ENCODE results near the gene KIRREL3.

KIRREL3 gene

DNA sequence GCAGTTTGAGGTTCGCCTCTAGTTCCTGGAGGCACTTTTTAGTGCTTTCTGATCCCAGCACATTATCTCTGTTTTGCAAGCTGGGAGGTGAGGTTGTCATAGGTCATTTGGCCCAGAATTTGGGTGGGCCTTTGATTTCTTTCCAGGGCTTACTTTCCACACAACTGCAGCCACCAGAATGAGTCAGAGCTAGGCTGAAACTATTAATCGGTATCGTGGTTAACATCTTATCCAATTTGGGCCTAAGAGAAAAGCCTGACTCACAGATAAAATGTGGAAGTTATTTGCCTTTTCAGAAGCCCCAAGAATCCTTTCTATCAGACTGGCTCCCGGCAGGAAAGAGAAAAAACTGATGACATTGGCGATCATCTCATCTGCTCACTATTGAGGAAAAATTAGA is 166.4 kb downstream of the KIRREL3 start:
- TF ChIP-seq, protein P1, sequence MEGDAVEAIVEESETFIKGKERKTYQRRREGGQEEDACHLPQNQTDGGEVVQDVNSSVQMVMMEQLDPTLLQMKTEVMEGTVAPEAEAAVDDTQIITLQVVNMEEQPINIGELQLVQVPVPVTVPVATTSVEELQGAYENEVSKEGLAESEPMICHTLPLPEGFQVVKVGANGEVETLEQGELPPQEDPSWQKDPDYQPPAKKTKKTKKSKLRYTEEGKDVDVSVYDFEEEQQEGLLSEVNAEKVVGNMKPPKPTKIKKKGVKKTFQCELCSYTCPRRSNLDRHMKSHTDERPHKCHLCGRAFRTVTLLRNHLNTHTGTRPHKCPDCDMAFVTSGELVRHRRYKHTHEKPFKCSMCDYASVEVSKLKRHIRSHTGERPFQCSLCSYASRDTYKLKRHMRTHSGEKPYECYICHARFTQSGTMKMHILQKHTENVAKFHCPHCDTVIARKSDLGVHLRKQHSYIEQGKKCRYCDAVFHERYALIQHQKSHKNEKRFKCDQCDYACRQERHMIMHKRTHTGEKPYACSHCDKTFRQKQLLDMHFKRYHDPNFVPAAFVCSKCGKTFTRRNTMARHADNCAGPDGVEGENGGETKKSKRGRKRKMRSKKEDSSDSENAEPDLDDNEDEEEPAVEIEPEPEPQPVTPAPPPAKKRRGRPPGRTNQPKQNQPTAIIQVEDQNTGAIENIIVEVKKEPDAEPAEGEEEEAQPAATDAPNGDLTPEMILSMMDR (IDR thresholded peaks at IDR 0.05; ENCODE audit: control insufficient read depth, insufficient read depth, low read depth, low read length, missing control alignments) = no peak
- H3K4me3 ChIP-seq (ENCODE audit: control insufficient read depth, low read depth, low read length) = no peak overlapping the region
- peak; percentile 81 for DNase-seq (ENCODE audit: low read depth)

DNA sequence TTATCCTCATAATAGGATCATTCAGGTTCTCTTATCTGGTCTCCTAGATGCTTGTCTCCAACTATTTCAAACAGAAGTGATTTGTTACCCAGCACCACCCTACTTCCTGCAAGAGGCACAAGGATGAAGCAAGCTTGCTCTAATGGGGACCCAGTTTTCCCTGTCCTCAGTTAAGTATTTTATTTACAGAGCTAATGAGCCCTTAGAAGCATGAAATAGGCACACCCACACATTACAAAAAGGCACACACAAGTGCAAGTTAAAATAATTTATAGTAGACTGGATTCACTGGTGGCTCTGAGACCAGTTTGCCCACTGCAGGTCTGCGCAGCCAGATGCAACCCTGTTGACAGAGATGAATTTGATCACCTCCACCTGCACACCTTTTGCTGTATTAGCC is 167.5 kb downstream of the KIRREL3 start:
- no peak for DNase-seq (ENCODE audit: low read depth)
- H3K4me3 ChIP-seq (ENCODE audit: control insufficient read depth, low read depth, low read length) = no peak overlapping the region
- TF ChIP-seq, protein P1 (IDR thresholded peaks at IDR 0.05; ENCODE audit: control insufficient read depth, insufficient read depth, low read depth, low read length, missing control alignments) = no peak

DNA sequence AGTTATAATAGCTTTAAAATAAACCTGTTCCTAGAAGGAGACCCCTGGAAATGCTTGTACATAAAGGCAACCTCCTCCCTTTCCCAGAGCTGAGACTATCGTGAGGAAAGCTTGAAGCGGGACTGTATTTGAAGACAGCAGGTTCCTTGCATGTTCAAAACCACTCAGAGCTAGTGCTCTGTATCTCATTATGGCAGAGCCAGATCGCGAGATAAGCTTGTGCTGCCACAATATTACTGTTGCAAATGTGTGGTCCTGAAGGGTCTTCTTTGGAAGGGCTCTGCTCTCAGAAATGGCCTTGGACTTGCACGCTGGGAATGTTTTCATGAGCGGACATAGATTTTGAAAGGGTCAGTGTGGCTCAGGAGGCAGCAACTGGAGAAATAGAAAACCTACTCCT is 168.2 kb downstream of the KIRREL3 start:
- H3K4me3 ChIP-seq (ENCODE audit: control insufficient read depth, low read depth, low read length) = no peak overlapping the region
- no peak for DNase-seq (ENCODE audit: low read depth)

DNA sequence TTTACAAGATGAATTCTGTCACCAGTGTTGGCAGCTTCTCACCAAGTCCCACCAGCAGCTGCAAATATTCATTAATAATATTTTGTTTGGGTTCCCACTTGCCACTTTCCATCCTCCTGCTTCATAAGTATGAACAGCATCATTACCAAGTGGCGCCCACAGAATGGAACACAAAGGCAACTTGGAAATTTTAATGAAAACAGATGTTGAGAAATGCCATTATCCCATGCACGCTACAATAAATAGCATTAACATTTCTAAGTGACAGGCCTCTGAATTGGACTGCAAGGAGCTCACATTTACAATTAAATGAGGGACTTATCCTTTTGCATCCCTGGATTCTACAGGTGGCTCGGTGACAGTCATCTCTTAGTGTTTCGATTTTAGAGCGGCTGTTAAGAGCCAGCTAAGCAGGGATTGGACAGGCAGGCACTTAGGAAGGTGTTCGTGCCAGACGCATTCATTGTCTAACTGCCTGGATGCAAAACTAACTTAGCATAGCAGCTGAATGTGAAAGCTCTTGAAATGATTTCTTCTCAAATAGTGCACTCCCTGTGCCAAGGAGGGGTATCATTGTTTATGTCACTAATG is 170.3 kb downstream of the KIRREL3 start:
- no peak for DNase-seq (ENCODE audit: low read depth)
- TF ChIP-seq, protein P1 (IDR thresholded peaks at IDR 0.05; ENCODE audit: control insufficient read depth, insufficient read depth, low read depth, low read length, missing control alignments) = no peak
- H3K4me3 ChIP-seq (ENCODE audit: control insufficient read depth, low read depth, low read length) = no peak overlapping the region

More for the DNA sequence above, 168.2 kb downstream of the KIRREL3 start:
- TF ChIP-seq, protein P1 (IDR thresholded peaks at IDR 0.05; ENCODE audit: control insufficient read depth, insufficient read depth, low read depth, low read length, missing control alignments) = no peak

DNA sequence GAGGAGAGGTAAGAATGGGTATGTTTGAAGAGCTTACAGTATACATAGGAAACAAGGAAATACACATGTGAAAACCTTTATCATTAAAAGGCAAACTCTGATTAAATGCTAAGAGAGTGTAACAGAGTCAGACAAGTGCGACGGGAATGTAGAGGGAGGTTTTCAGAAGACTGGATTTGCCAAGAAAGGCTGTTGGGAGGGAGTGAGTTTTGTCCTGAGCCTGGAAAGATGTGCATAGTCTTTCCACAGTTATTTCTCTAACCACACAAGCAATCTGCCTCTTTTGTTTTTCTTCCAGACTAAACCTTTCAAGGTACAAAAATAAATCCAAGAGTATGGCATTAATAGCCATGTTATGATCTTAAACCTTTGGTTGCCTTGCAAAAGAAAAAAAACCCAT is 170.9 kb downstream of the KIRREL3 start:
- H3K4me3 ChIP-seq (ENCODE audit: control insufficient read depth, low read depth, low read length) = no peak overlapping the region
- no peak for DNase-seq (ENCODE audit: low read depth)
- TF ChIP-seq, protein P1 (IDR thresholded peaks at IDR 0.05; ENCODE audit: control insufficient read depth, insufficient read depth, low read depth, low read length, missing control alignments) = no peak

DNA sequence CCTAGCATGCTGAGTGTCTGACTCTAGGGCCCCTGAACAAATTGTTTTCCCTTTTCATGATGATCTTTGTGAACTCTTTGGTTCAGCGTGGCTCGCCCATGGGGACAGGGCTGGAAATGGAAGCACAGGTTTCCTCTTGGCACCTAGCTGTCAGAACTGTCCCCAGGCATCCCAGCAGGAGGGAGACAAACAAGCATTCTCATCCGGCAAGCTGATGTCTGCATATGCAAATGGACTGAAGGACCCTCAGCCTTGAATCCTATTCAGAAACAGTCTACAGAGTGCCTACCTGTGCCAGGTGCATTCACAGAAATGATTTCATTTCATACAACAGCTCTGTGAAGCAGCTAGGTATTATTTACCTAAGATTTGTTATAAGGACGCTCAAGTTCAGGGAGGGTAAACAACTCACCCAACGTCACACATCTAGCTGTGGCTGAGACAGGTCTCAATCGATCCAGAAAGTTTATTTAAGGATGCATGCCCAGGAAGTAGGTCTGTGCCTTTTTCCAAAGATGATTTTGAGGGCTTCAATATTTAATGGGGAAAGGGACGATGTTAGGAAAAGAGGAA is 176.4 kb downstream of the KIRREL3 start:
- H3K4me3 ChIP-seq (ENCODE audit: control insufficient read depth, low read depth, low read length) = no peak overlapping the region
- no peak for DNase-seq (ENCODE audit: low read depth)
- TF ChIP-seq, protein P1 (IDR thresholded peaks at IDR 0.05; ENCODE audit: control insufficient read depth, insufficient read depth, low read depth, low read length, missing control alignments) = no peak
